ENCODE data around the gene MED13L. TPM values are rescaled to one million over a fixed set of nuclear protein-coding genes. Genes with fewer than 3 reads are reported as not detected.

MED13L gene
- total and polyA plus RNA-seq, 2 experiments from 2014 or later = 11.7 to 88.7 TPM

DNA sequence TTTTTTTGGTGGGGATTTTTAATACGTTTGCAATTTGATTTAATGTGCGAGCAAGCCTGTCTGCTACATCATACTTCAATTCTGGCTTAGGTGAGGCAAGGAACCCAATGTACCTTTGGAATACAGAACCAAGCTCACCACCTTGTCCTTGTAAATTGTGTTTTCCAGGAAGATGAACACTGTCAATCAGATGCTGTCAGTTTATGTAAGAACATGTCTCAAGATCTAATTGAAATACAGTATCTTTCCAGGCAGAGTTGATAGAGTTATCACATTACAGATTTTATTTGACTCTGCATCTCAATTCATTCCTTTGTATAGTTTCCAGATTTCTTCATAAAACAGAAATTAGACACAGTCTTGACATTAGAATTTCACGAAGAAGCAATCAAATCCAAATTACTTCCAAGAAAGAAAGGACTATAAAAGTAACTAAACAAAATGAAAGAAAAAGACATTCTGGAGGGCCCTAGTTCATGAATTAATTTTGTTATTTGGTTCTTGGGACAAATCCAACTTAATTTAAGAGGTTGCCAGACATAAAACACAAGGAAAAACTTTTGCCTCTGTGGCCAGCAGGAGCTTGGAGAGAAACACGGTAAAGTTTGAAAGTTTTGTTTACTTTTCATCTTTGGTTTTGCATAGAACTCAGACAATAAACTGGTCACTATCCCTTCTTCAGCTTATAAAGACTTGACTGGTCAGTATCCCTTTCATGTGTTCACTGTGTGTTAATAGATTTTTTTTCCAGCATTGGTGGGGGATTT is 16.4 kb upstream of the MED13L start:
- no peaks in the 10 kb centered on the region for H4K20me1 ChIP-seq (ENCODE audit: insufficient read depth)
- in situ Hi-C loops (cut with MboI) = no loop called here
- peaks cover 9% of the 10 kb centered on the region; the same call in 1 of the 2 replicates for H3K4me1 ChIP-seq (ENCODE audit: insufficient read depth)
- peaks cover 7% of the 10 kb centered on the region; the same call in 1 of the 2 replicates for H3K9me2 ChIP-seq (ENCODE audit: insufficient read depth)
- H3K27me3 ChIP-seq (replicated peaks; ENCODE audit: insufficient read depth) = no peaks in the 10 kb centered on the region
- no peak overlapping the region for H3K9ac ChIP-seq
- no peak overlapping the region for H3K4me3 ChIP-seq
- no peaks in the 10 kb centered on the region for H3K79me2 ChIP-seq (ENCODE audit: insufficient read depth)
- no peaks in the 10 kb centered on the region for H3K9me3 ChIP-seq (ENCODE audit: low read depth)
- H3F3A ChIP-seq (ENCODE audit: insufficient read depth) = no peaks in the 10 kb centered on the region
- H2AFZ ChIP-seq = no peak overlapping the region
- H3K27ac ChIP-seq = no peak overlapping the region
- DNase-seq = no peak
- no peak for TF ChIP-seq EZH2phosphoT487 (IDR thresholded peaks at IDR 0.05; ENCODE audit: insufficient read depth, low read depth)
- TF ChIP-seq EZH2 (IDR thresholded peaks at IDR 0.05; ENCODE audit: insufficient read depth, poor library complexity, severe bottlenecking) = no peak
- no peak overlapping the region for H3K4me2 ChIP-seq (ENCODE audit: unreplicated experiment)
- 55 to 60% methylated on average over 4 of the region's 4 CpGs for WGBS, 2 experiments (ENCODE audit: low coverage in 1 of 2, low lambda C conversion rate in 2 of 2, missing lambda C conversion rate in 2 of 2)
- no peaks in the 10 kb centered on the region for H3K36me3 ChIP-seq (ENCODE audit: low read depth)

DNA sequence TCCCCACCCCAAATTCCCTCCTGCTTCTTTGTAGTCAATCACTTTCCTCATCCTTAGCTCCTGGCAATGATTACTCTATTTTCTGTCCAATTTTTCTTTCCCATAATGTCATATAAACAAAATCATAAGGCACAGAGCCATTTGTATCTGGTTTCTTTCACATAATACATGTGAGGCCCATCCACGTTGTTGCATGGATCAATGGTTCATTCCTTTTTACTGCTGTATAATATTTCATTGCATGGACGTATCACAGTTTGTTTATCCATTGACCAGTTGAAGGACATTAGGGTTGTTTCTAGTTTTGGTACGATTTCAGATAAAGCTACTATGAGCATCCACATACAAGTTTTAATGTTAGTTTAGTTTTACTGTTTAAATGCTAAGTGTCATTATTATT is 13.7 kb upstream of the MED13L start:
- Histone ChIP-seq H3K4me2 (ENCODE audit: unreplicated experiment) (no peak overlapping the region), H3K4me3 (no peak overlapping the region), H3K27ac (no peak overlapping the region), H3K27me3 (replicated peaks; ENCODE audit: insufficient read depth) (no peaks in the 10 kb centered on the region), H4K20me1 (ENCODE audit: insufficient read depth) (no peaks in the 10 kb centered on the region), H2AFZ (no peak overlapping the region), H3K36me3 (ENCODE audit: low read depth) (no peaks in the 10 kb centered on the region), H3F3A (ENCODE audit: insufficient read depth) (no peaks in the 10 kb centered on the region), H3K79me2 (ENCODE audit: insufficient read depth) (no peaks in the 10 kb centered on the region), H3K4me1 (ENCODE audit: insufficient read depth) (peaks cover 7% of the 10 kb centered on the region; the same call in 1 of the 2 replicates), H3K9me3 (ENCODE audit: low read depth) (no peaks in the 10 kb centered on the region), H3K9me2 (ENCODE audit: insufficient read depth) (peaks cover 7% of the 10 kb centered on the region; the same call in 1 of the 2 replicates), H3K9ac (no peak overlapping the region)
- no peak for DNase-seq
- TF ChIP-seq EZH2 (IDR thresholded peaks at IDR 0.05; ENCODE audit: insufficient read depth, poor library complexity, severe bottlenecking) (no peak), EZH2phosphoT487 (IDR thresholded peaks at IDR 0.05; ENCODE audit: insufficient read depth, low read depth) (no peak)
- in situ Hi-C loops (cut with MboI) = no loop called here
- WGBS, 2 experiments (ENCODE audit: low coverage in 1 of 2, low lambda C conversion rate in 2 of 2, missing lambda C conversion rate in 2 of 2) = 60 to 62% methylated on average over 3 of the region's 3 CpGs

DNA sequence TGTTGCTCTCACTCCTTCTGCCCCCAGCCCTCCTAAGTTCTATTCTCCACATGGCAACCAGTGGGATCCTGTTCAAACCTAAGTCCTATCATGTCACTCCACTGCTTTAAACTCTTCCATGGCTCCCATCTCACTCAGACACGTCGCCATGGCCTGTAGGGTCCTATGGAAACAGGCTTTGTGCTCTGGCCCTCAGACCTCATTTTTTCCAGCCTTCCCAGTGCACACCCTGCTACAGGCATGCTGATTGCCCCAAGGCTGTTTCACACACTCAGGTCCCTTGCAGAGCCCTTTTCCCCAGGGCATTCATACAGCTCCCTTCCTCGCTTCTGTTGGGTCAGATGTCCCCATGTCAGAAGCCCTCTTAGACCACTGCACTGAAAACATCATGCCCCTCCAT is 11.2 kb upstream of the MED13L start:
- Histone ChIP-seq H3K27me3 (replicated peaks; ENCODE audit: insufficient read depth) (no peaks in the 10 kb centered on the region), H3K27ac (no peak overlapping the region), H3K36me3 (ENCODE audit: low read depth) (no peaks in the 10 kb centered on the region), H3K9me2 (ENCODE audit: insufficient read depth) (no peaks in the 10 kb centered on the region), H3K4me1 (ENCODE audit: insufficient read depth) (no peaks in the 10 kb centered on the region), H3K79me2 (ENCODE audit: insufficient read depth) (no peaks in the 10 kb centered on the region), H2AFZ (no peak overlapping the region), H3K4me3 (no peak overlapping the region), H3F3A (ENCODE audit: insufficient read depth) (no peaks in the 10 kb centered on the region), H3K9ac (no peak overlapping the region), H4K20me1 (ENCODE audit: insufficient read depth) (no peaks in the 10 kb centered on the region), H3K9me3 (ENCODE audit: low read depth) (no peaks in the 10 kb centered on the region), H3K4me2 (ENCODE audit: unreplicated experiment) (no peak overlapping the region)
- WGBS, 2 experiments (ENCODE audit: low coverage in 1 of 2, low lambda C conversion rate in 2 of 2, missing lambda C conversion rate in 2 of 2) = 98 to 99% methylated on average over 3 of the region's 3 CpGs
- no peak for DNase-seq
- TF ChIP-seq EZH2phosphoT487 (IDR thresholded peaks at IDR 0.05; ENCODE audit: insufficient read depth, low read depth) (no peak), EZH2 (IDR thresholded peaks at IDR 0.05; ENCODE audit: insufficient read depth, poor library complexity, severe bottlenecking) (no peak)
- in situ Hi-C loops (cut with MboI) = no loop called here

DNA sequence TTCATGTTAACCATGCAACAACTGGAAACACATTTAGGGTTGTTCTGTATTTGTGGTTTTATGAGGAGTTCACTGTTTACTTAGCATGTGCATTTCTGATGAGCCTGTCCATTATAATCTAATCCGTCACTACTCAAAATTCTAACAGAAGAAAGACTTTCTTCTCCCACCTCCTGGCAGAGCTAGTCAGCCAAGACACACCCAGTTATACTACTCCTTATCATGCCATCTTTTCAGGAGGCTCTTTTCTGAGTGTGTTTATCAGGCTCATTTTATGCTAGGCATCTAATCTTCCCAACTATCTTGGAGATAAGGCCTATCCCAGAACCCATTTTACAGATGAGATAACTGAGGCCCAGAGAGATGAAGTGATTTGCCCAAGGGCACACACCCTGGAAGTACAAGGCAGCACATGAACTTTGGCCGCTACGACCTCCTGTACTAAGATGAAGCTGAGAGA is 10.4 kb upstream of the MED13L start:
- H3K79me2 ChIP-seq (ENCODE audit: insufficient read depth) = no peaks in the 10 kb centered on the region
- no peaks in the 10 kb centered on the region for H3K27me3 ChIP-seq (replicated peaks; ENCODE audit: insufficient read depth)
- no peak for DNase-seq
- H3K9me2 ChIP-seq (ENCODE audit: insufficient read depth) = no peaks in the 10 kb centered on the region
- no peak overlapping the region for H2AFZ ChIP-seq
- in situ Hi-C loops (cut with MboI) = no loop called here
- no peaks in the 10 kb centered on the region for H3K36me3 ChIP-seq (ENCODE audit: low read depth)
- no peak overlapping the region for H3K27ac ChIP-seq
- H3K9me3 ChIP-seq (ENCODE audit: low read depth) = no peaks in the 10 kb centered on the region
- no peaks in the 10 kb centered on the region for H4K20me1 ChIP-seq (ENCODE audit: insufficient read depth)
- no peaks in the 10 kb centered on the region for H3K4me1 ChIP-seq (ENCODE audit: insufficient read depth)
- no peak overlapping the region for H3K9ac ChIP-seq
- WGBS, 2 experiments (ENCODE audit: low coverage in 1 of 2, low lambda C conversion rate in 2 of 2, missing lambda C conversion rate in 2 of 2) = 94 to 97% methylated on average over 3 of the region's 3 CpGs
- TF ChIP-seq EZH2 (IDR thresholded peaks at IDR 0.05; ENCODE audit: insufficient read depth, poor library complexity, severe bottlenecking) = no peak
- TF ChIP-seq EZH2phosphoT487 (IDR thresholded peaks at IDR 0.05; ENCODE audit: insufficient read depth, low read depth) = no peak
- H3K4me3 ChIP-seq = no peak overlapping the region
- H3K4me2 ChIP-seq (ENCODE audit: unreplicated experiment) = no peak overlapping the region
- H3F3A ChIP-seq (ENCODE audit: insufficient read depth) = no peaks in the 10 kb centered on the region
